Skeletal muscle tissue (tissue), 4 donors: ENCODE measurements around the gene MIDN. TPM values are rescaled to one million over a fixed set of nuclear protein-coding genes. Genes with fewer than 3 reads are reported as not detected.

Experiments used
- H3K27ac ChIP-seq: one replicate; pipeline ENCODE4 v1.7.0; 2013; ENCODE audit warnings: mild to moderate bottlenecking, low read depth, low read length, inconsistent platforms
- H3K27me3 ChIP-seq, 3 donors: one replicate each; pipeline ENCODE4 v1.7.0; 2013; ENCODE audit warnings: low read length in 3 of 3; ENCODE audit not compliant: control insufficient read depth in 3 of 3, insufficient read depth in 3 of 3
- H3K36me3 ChIP-seq, 3 donors: one replicate each; pipeline ENCODE4 v1.7.0; 2013; ENCODE audit warnings: low read length in 3 of 3; ENCODE audit not compliant: control insufficient read depth in 3 of 3, insufficient read depth in 3 of 3
- H3K4me1 ChIP-seq, 3 donors: one replicate each; pipeline ENCODE4 v1.7.0; 2013; ENCODE audit warnings: low read length in 3 of 3, mild to moderate bottlenecking in 3 of 3; ENCODE audit not compliant: control insufficient read depth in 3 of 3, insufficient read depth in 3 of 3
- H3K4me3 ChIP-seq, 3 donors: one replicate each; pipeline ENCODE4 v1.7.0; 2013; ENCODE audit warnings: low read length in 3 of 3
- H3K9ac ChIP-seq, 3 donors: one replicate each; pipeline ENCODE4 v1.7.0; 2013; ENCODE audit warnings: low read length in 3 of 3, mild to moderate bottlenecking in 3 of 3, moderate library complexity in 2 of 3, low read depth in 1 of 3
- H3K9me3 ChIP-seq, 3 donors: one replicate each; pipeline ENCODE4 v1.7.0; 2013; ENCODE audit warnings: low read length in 3 of 3; ENCODE audit not compliant: control insufficient read depth in 3 of 3
- total RNA-seq: library from RNA; depleted of rRNA; stranded (reverse); fragments of >200 nt; gene quantifications from one replicate; pipeline ENCODE4 v1.2.3, GENCODE V29; 2014
- donor health status: Osteomylitis.

The MIDN gene
- total RNA-seq, 1 donor from 2014 or later, result 5.2 TPM

DNA sequence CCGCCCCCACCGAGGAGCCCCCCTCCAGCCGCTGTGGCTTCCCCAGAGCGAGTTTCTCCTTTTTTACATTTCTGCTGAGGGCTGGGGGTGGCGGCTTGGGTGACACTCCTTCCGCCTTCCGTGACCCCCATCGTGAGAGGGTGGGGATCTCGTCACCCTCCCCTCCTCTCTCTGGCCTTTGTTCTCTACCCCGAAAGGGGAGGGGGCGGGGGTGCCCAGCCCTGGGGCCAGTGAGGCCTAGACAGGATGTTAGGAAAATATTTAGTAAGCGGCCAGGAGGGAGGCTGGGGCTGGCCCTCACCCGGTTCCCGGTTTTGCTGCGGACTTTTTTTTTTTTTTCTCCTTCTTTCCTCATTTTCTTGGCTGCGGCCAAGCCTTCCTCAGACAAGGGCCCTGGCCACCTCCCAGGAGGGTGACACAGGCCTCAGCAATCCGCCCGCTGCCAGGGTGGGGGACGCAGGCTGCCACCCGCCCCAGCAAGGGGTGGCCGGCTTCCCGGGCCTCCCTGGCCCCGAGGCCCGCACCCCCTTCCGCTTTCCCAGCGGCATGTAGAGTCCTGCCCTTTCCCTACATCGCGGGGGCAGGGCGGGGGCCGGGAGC, 3.9 kb downstream of the MIDN start:
- H3K4me1 ChIP-seq, result peaks cover 38 to 59% (median 54%) of the 10 kb centered on the region in 3 donors
- peak overlapping the region in 2 of 3 donors; percentile 72 to 74 for H3K4me3 ChIP-seq
- H3K36me3 ChIP-seq, result peaks cover 27 to 39% (median 32%) of the 10 kb centered on the region in 3 donors
- peak overlapping the region in 2 of 3 donors; percentile 69 to 71 for H3K9ac ChIP-seq
- H3K27me3 ChIP-seq, result no peaks in the 10 kb centered on the region
- H3K9me3 ChIP-seq, result no peaks in the 10 kb centered on the region
- H3K27ac ChIP-seq, result peak overlapping the region; percentile 100

DNA sequence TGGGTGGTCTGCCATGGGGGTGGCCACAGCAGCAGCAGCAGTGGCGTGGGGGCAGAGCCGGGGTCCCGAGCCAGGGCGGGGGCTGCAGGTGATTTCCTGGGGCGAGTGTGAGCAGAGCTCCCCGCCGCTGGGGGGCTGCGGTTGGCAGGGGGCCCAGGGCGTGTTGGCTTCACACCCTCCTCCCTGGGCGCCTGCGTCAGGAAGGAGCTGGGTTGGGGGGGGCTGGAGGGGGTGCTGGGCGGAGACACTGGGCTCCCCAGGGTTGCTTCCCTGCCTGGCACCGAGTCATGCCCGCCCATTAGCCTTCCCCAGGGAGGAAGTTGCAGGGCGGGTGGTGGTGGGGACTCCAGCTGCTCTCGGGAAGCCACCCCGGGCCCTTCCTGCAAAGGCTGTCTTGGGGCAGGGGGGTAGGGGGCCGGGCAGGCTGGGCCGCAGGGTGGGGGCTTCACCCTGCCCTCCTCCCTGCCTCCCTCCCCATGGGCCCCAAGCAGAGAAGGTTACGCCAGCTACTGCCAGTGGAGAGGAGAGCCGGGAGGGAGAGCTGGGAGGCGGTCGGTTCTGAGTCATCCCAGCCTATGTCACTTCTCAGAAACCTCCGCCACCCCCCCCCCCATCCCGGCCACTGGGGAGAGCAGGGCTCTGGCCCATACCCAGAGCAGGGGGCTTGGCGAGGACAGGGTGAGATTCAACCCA, 4.6 kb downstream of the MIDN start:
- Histone ChIP-seq H3K9ac (peak overlapping the region; percentile 54 to 80 (median 71)), H3K4me1 (peaks cover 36 to 58% (median 52%) of the 10 kb centered on the region in 3 donors), H3K27ac (peak overlapping the region; percentile 100), H3K27me3 (no peaks in the 10 kb centered on the region), H3K4me3 (peak overlapping the region; percentile 46 to 74 (median 64)), H3K9me3 (no peaks in the 10 kb centered on the region), H3K36me3 (peaks cover 28 to 44% (median 32%) of the 10 kb centered on the region in 3 donors)

DNA sequence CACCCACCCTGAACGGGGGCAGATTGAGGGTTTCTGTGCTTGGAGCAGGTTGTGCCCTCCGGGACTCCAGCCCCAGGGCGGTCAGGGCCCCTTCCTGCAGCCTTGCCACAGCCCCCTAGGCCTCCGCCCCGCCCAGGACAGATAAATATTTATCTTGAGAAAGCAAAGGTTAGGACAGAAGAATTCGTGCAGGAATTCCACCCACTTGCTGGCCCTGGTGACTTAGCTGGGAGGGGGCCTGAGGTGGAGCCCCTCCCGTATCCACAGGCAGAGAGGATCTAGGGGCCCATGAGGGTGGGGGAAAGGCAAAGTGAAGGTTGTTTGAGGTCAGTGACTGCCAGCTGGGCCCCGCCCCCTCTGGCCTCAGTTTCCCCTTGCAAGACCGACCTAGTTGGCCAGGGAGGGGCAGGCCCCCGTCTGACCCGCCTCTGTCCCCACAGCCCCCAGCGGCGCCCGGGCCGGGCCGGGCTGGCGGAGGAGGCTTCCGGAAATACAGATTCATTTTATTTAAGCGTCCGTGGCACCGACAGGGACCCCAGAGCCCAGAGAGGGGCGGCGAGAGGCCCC, 5.2 kb downstream of the MIDN start:
- Histone ChIP-seq H3K9ac (peak overlapping the region; percentile 54 to 80 (median 69)), H3K4me1 (peaks cover 37 to 55% (median 54%) of the 10 kb centered on the region in 3 donors), H3K27me3 (no peaks in the 10 kb centered on the region), H3K36me3 (peaks cover 28 to 44% (median 32%) of the 10 kb centered on the region in 3 donors), H3K4me3 (peak overlapping the region; percentile 33 to 64 (median 46)), H3K9me3 (no peaks in the 10 kb centered on the region), H3K27ac (peak overlapping the region; percentile 100)

- Histone ChIP-seq H3K4me1 (peaks cover 41 to 55% (median 54%) of the 10 kb centered on the region in 3 donors), H3K4me3 (peak overlapping the region in 1 of 3 donors; percentile 22), H3K27ac (peak overlapping the region; percentile 100), H3K9me3 (no peaks in the 10 kb centered on the region), H3K9ac (peak overlapping the region in 2 of 3 donors; percentile 62 to 80), H3K27me3 (no peaks in the 10 kb centered on the region), H3K36me3 (peaks cover 28 to 44% (median 32%) of the 10 kb centered on the region in 3 donors)
Measured at GRCh38 chr19:1254081-1254527, 5.7 kb downstream of the MIDN start.

- Histone ChIP-seq H3K36me3 (peaks cover 28 to 44% (median 32%) of the 10 kb centered on the region in 3 donors), H3K4me1 (peaks cover 46 to 60% (median 60%) of the 10 kb centered on the region in 3 donors), H3K9me3 (no peaks in the 10 kb centered on the region), H3K9ac (peak overlapping the region in 1 of 3 donors; percentile 62), H3K27ac (peak overlapping the region; percentile 100), H3K27me3 (no peaks in the 10 kb centered on the region), H3K4me3 (peak overlapping the region in 1 of 3 donors; percentile 22)
Measured at GRCh38 chr19:1254530-1255185, 6.3 kb downstream of the MIDN start.

DNA sequence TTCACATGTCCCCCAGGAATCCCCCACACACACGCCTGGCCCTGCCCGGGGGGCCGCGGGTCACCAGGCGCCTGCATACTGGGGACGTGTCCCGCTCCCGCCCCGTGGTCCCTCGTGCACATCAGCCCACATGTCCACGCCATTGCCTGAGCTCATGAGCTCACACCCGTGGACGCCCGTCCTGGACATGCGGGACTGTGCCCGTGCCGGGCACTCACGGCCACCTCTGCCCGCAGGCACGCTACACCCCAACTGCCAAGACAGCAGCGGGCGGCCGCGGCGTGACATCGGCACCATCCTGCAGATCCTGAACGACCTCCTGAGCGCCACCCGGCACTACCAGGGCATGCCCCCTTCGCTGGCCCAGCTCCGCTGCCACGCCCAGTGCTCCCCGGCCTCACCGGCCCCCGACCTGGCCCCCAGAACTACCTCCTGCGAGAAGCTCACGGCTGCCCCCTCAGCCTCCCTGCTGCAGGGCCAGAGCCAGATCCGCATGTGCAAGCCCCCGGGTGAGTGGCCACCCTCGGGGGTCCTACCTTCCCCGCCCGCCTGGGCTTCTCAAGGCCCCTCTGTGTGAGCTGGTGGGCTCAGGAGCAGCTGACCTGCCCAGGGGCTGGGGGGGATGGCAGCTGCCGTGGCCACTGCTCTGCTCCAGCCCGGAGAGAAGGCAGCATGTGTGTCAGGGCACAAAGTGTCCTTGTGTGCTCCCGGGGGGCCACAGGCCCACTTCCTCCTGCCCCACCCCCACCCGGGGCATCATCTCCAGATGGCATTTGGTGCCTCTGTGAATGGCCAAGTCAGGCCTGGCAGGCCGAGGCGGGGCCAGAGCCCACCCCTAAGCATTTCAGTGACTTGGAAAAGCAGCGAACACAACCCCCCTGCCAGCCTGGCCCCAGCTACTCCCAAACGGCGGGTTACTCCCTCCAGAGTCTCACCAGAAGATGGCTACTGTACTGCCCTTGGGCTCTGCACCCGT, 7.1 kb downstream of the MIDN start:
- Histone ChIP-seq H3K27me3 (no peaks in the 10 kb centered on the region), H3K4me3 (no peak overlapping the region), H3K27ac (peak overlapping the region; percentile 100)

GRCh38 chr19:1256646-1257474, 8.5 kb downstream of the MIDN start:
- H3K36me3 ChIP-seq, result peaks cover 26 to 36% (median 32%) of the 10 kb centered on the region in 3 donors
- no peak overlapping the region for H3K4me3 ChIP-seq
- no peaks in the 10 kb centered on the region for H3K27me3 ChIP-seq
- H3K27ac ChIP-seq, result peak overlapping the region; percentile 36
- H3K9me3 ChIP-seq, result no peaks in the 10 kb centered on the region
- H3K4me1 ChIP-seq, result peaks cover 55 to 71% (median 69%) of the 10 kb centered on the region in 3 donors
- H3K9ac ChIP-seq, result peak overlapping the region in 1 of 3 donors; percentile 33

More for the DNA sequence above, 7.1 kb downstream of the MIDN start:
- peaks cover 54 to 68% (median 66%) of the 10 kb centered on the region in 3 donors for H3K4me1 ChIP-seq
- peak overlapping the region in 1 of 3 donors; percentile 62 for H3K9ac ChIP-seq
- H3K9me3 ChIP-seq, result no peaks in the 10 kb centered on the region
- peaks cover 28 to 44% (median 32%) of the 10 kb centered on the region in 3 donors for H3K36me3 ChIP-seq

- H3K9ac ChIP-seq, result no peak overlapping the region
Measured at GRCh38 chr19:1257475-1258162, 9.2 kb downstream of the MIDN start.

More at GRCh38 chr19:1257475-1258162, 9.2 kb downstream of the MIDN start:
- Histone ChIP-seq H3K4me1 (peaks cover 61 to 72% (median 70%) of the 10 kb centered on the region in 3 donors), H3K4me3 (no peak overlapping the region), H3K36me3 (peaks cover 26 to 34% (median 32%) of the 10 kb centered on the region in 3 donors), H3K9me3 (no peaks in the 10 kb centered on the region), H3K27ac (peak overlapping the region; percentile 89), H3K27me3 (no peaks in the 10 kb centered on the region)
